HepG2 (cell line): Measurements from ENCODE around the gene PXMP4. TPM values are rescaled to one million over a fixed set of nuclear protein-coding genes. Genes with fewer than 3 reads are reported as not detected.

Source experiments
- ATAC-seq: fragments of 200-7000 bp; cut with Tn5 transposase; 3 replicates; pipeline ENCODE4 v1.9.1; 2020; ENCODE audit warnings: mild to moderate bottlenecking, moderate library complexity
- BruUV-seq: library from RNA; stranded (reverse); fragments of 400-500 nt; replicated peaks from 2 replicates; lab custom pipeline; 2021; lab: Mats Ljungman, UMichigan
- CTCF ChIA-PET: fragments of 300-600 bp; formaldehyde crosslinking; extraction: SDS; loops from one replicate; lab custom pipeline; 2021; ENCODE audit warnings: low total read pairs, inconsistent platforms, low intra/inter-chr PET ratio; lab: Yijun Ruan, JAX
- POLR2A ChIA-PET: fragments of 350-600 bp; sonication (Branson Sonifier 250); formaldehyde crosslinking; loops from one replicate; lab custom pipeline; 2020; ENCODE audit warnings: antibody characterized with exemption, inconsistent platforms; lab: Yijun Ruan, JAX
- DNase-seq: peaks from one replicate; pipeline ENCODE4 v3.0.0-alpha.2; 2015; ENCODE audit warnings: low spot score
- FAIRE-seq: peaks from 3 replicates; lab custom pipeline; 2011; peaks lifted over from hg19 to GRCh38; lab: Jason Lieb, UNC
- H2AFZ ChIP-seq: one replicate; pipeline ENCODE4 v1.6.1; 2011; ENCODE audit warnings: low read length, inconsistent platforms
- H3K27ac ChIP-seq: fragments of 300-600 bp; 3 replicates; pipeline ENCODE4 v1.8.0; 2011; ENCODE audit warnings: mixed run types, mild to moderate bottlenecking, mixed read lengths, low read length, inconsistent platforms; ENCODE audit not compliant: insufficient read depth; ENCODE audit errors: extremely low read length
- H3K27me3 ChIP-seq, 2 experiments: fragments of 200-600 bp in 1 of 2; 2 replicates in 1 of 2; 3 replicates in 1 of 2; pipeline versions ENCODE4 v1.6.0 to v1.8.0; 2011; ENCODE audit warnings: low read length in 2 of 2, mild to moderate bottlenecking in 2 of 2, moderate library complexity in 2 of 2, inconsistent platforms in 1 of 2; ENCODE audit not compliant: insufficient read depth in 2 of 2, control insufficient read depth in 1 of 2
- H3K36me3 ChIP-seq, 2 experiments: fragments of 200-600 bp in 1 of 2; replicated peaks in 1 of 2; 2 replicates in 1 of 2; 3 replicates in 1 of 2; pipeline versions ENCODE4 v1.5.1 to v1.8.0; 2011; ENCODE audit warnings: low read length in 2 of 2, inconsistent platforms in 1 of 2; ENCODE audit not compliant: insufficient read depth in 2 of 2, control insufficient read depth in 1 of 2
- H3K4me1 ChIP-seq: 2 replicates; pipeline ENCODE4 v1.5.1; 2012; ENCODE audit warnings: low read length, inconsistent platforms; ENCODE audit not compliant: insufficient read depth
- H3K4me2 ChIP-seq: 2 replicates; pipeline ENCODE4 v1.6.0; 2011; ENCODE audit warnings: low read depth, low read length, inconsistent platforms
- H3K4me3 ChIP-seq, 3 experiments: fragments of 200-600 bp in 1 of 3; sonication (generic), shearing (Covaris generic) in 1 of 3; replicated peaks in 1 of 3; 2 replicates each; pipeline ENCODE4 v1.5.1; 2011 to 2016; ENCODE audit warnings: low read length in 3 of 3, inconsistent platforms in 2 of 3, low read depth in 2 of 3, mild to moderate bottlenecking in 2 of 3, control low read depth in 1 of 3, mixed read lengths in 1 of 3; ENCODE audit not compliant: insufficient read depth in 1 of 3
- H3K79me2 ChIP-seq: one replicate; pipeline ENCODE4 v1.6.1; 2011; ENCODE audit warnings: low read length, inconsistent platforms; ENCODE audit not compliant: insufficient read depth
- H3K9ac ChIP-seq: 2 replicates; pipeline ENCODE4 v1.6.0; 2011; ENCODE audit warnings: mild to moderate bottlenecking, low read depth, low read length, inconsistent platforms; ENCODE audit not compliant: insufficient read depth
- H3K9me3 ChIP-seq: 2 replicates; pipeline ENCODE4 v1.5.1; 2012; ENCODE audit warnings: mild to moderate bottlenecking, low read length
- H4K20me1 ChIP-seq: 2 replicates; pipeline ENCODE4 v1.6.0; 2011; ENCODE audit warnings: inconsistent platforms, mild to moderate bottlenecking, low read length, moderate library complexity; ENCODE audit not compliant: insufficient read depth
- DNMT1 ChIP-seq: sonication (generic); formaldehyde crosslinking; IDR thresholded peaks from 2 replicates; pipeline ENCODE4 v1.5.1; 2020; ENCODE audit warnings: mild to moderate bottlenecking, missing genetic modification reagents
- FLYWCH1 ChIP-seq: sonication (generic); formaldehyde crosslinking; IDR thresholded peaks from 2 replicates; pipeline ENCODE4 v1.8.1; 2023; ENCODE audit warnings: mild to moderate bottlenecking, missing genetic modification reagents
- HOXA3 ChIP-seq: sonication (generic); formaldehyde crosslinking; IDR thresholded peaks from 2 replicates; pipeline ENCODE4 v1.5.0; 2020; ENCODE audit warnings: missing genetic modification reagents
- ZNF547 ChIP-seq: sonication (generic); formaldehyde crosslinking; IDR thresholded peaks from 2 replicates; pipeline ENCODE4 v1.5.1; 2020; ENCODE audit warnings: mild to moderate bottlenecking, missing genetic modification reagents
- ZNF766 ChIP-seq: sonication (generic); formaldehyde crosslinking; IDR thresholded peaks from 2 replicates; pipeline ENCODE4 v1.5.0; 2020; ENCODE audit warnings: missing genetic modification reagents, borderline replicate concordance
- WGBS: methylation state at CpG from one replicate; pipeline ENCODE4 v1.1.6; 2017; ENCODE audit warnings: low lambda C conversion rate; 5-methylcytosine and 5-hydroxymethylcytosine counted together
- in situ Hi-C: cut with HindIII; loops from 2 replicates; pipeline ENCODE4 v1.10.0; 2017; ENCODE audit warnings: low pct_unique_long_range_greater_than_20kb; ENCODE audit not compliant: extremely low pct_ligation_motif_present
- intact Hi-C: fragments of 100-400 bp; cut with micrococcal nuclease; formaldehyde crosslinking; loops from one replicate; pipeline ENCODE4 v1.10.0; 2022; ENCODE audit not compliant: unreplicated experiment
- polyA plus RNA-seq, 8 experiments: library from polyadenylated mRNA; depleted of rRNA in 3 of 8; stranded (reverse) in 7 of 8; unstranded in 1 of 8; fragments of >200 nt; fragmentation: Illumina TruSeq in 4 of 8; extraction: Trizol in 4 of 8; gene quantifications; 2 replicates each; pipeline versions ENCODE4 v1.2.1 to v1.2.3, GENCODE V29; 2011 to 2016; ENCODE audit warnings: low read depth in 4 of 8, missing spikeins in 1 of 8, mixed read lengths in 1 of 8; ENCODE audit not compliant: insufficient read depth in 1 of 8
- total RNA-seq, 5 experiments: library from RNA; depleted of rRNA; stranded (reverse); fragments of >200 nt; fragmentation: Illumina TruSeq; extraction: Trizol; gene quantifications; 2 replicates each; pipeline ENCODE4 v1.2.3, GENCODE V29; 2016; ENCODE audit warnings: low read depth in 1 of 5
- TF ChIP-seq, protein P1 (sequence below), 2 experiments: sonication (generic) in 1 of 2; formaldehyde crosslinking in 1 of 2; IDR thresholded peaks; 2 replicates each; pipeline versions ENCODE4 v1.4.0 to v1.6.1; 2016 to 2020; ENCODE audit warnings: borderline replicate concordance in 1 of 2, low read depth in 1 of 2, mild to moderate bottlenecking in 1 of 2, missing genetic modification reagents in 1 of 2
- TF ChIP-seq, protein P2 (sequence below): sonication (generic); formaldehyde crosslinking; IDR thresholded peaks from 2 replicates; pipeline ENCODE4 v1.5.1; 2020; ENCODE audit warnings: missing genetic modification reagents, mild to moderate bottlenecking, borderline replicate concordance
- TF ChIP-seq, protein P3 (sequence below): sonication (generic); formaldehyde crosslinking; IDR thresholded peaks from 2 replicates; pipeline ENCODE4 v1.5.1; 2020; ENCODE audit warnings: mild to moderate bottlenecking, moderate library complexity, missing genetic modification reagents
- TF ChIP-seq, protein P4 (sequence below): sonication (generic); formaldehyde crosslinking; IDR thresholded peaks from 2 replicates; pipeline ENCODE4 v1.4.0; 2020; ENCODE audit warnings: missing genetic modification reagents

The PXMP4 gene
- total and polyA plus RNA-seq, 2 of the 13 experiments (the other 11 are each of a cell fraction or from before 2014, with no cell fraction given): not detected

DNA sequence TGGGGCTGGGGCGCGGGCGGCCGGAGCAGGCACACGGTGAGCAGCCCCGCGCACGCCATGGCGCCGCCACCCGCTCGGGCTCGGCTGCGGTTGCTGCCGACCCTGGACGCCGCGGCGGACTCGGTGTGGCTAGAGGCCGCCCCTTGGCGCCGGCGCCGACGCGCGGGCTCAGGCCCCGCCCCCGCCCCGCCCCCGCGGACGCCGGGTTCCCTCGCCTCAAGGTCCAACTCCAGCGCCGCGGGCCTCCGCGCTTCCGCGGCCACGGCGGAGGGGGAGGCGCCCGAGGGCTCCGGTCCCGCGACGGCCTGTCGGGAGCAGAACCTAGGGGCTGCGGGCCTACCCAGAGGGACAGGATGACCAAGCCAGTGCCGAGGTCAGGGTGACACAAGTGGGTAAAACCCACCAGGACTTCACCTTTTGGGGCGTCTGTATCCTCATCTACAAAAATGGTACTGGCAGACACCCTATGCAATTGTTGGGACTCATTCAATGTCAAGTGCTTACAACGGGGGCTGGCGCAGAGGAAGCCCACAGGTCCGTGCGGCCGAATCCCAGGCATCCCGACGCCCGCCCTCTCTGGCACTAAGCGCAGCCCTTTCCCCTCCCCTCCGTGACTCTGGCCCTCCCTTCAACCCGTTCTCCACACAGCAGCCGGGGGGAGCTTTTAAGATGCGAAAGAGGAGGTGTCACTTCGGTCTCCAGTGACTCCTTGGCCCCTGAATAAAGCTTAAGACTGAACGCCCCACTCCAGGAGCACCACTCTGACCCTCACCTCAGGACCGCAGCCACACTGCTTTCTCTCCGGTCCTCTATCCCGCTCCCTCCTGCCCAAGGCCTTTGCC lies 45.6 kb downstream of the PXMP4 start, which contains the start of gene NECAB3:
Gene NECAB3 (minus strand): TSS at position 135 of the 842 bp plus-strand sequence. CDS start 76 bp downstream, at position 59.
- in situ Hi-C loops: no loop called here
- Histone ChIP-seq H3K4me3 (peak within 1 kb of the TSS; percentile 81 to 96 (median 96)), H4K20me1 (0 out of 2 replicates have a peak, but pooled peaks cover 3% of the 10 kb centered on the region), H2AFZ (peak within 1 kb of the TSS; percentile 75), H3K9ac (peak within 1 kb of the TSS; percentile 94), H3K4me1 (peaks cover 51% of the 10 kb centered on the region), H3K4me2 (peak within 1 kb of the TSS; percentile 93), H3K27ac (peak within 1 kb of the TSS; percentile 81), H3K79me2 (peaks cover 24% of the 10 kb centered on the region), H3K36me3 (peaks cover 7 to 49% of the 10 kb centered on the region in 2 experiments), H3K9me3 (no peaks in the 10 kb centered on the region), H3K27me3 (peaks cover 0 to 3% of the 10 kb centered on the region in 2 experiments; a peak in 1 of 5 replicates)
- POLR2A ChIA-PET: interaction anchor here (0.5 to 2.6 kb wide), 10 partner anchors 9 to 322 kb away, joined by 3 to 16 read pairs (median 5); partner anchors contain the start of genes ACTL10, SNTA1 and ZNF341
- DNase-seq (peak; percentile 82), FAIRE-seq (peak; percentile 28), ATAC-seq (peak; percentile 81)
- 4% methylated on average over 43 of the region's 73 CpGs for WGBS
- CTCF ChIA-PET: no interaction called here
- BruUV-seq: TSS peak; percentile 84
- intact Hi-C loops: loop anchor here (1.0 to 5.0 kb wide), 3 partner anchors 11 to 323 kb away; partner anchors contain the start of gene ZNF341
- TF ChIP-seq, protein P1, sequence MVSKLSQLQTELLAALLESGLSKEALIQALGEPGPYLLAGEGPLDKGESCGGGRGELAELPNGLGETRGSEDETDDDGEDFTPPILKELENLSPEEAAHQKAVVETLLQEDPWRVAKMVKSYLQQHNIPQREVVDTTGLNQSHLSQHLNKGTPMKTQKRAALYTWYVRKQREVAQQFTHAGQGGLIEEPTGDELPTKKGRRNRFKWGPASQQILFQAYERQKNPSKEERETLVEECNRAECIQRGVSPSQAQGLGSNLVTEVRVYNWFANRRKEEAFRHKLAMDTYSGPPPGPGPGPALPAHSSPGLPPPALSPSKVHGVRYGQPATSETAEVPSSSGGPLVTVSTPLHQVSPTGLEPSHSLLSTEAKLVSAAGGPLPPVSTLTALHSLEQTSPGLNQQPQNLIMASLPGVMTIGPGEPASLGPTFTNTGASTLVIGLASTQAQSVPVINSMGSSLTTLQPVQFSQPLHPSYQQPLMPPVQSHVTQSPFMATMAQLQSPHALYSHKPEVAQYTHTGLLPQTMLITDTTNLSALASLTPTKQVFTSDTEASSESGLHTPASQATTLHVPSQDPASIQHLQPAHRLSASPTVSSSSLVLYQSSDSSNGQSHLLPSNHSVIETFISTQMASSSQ (IDR thresholded peaks at IDR 0.05; ENCODE audit: low read depth): no peak
- TF ChIP-seq, protein P1 (CRISPR knock-in tag; IDR thresholded peaks at IDR 0.05; ENCODE audit: borderline replicate concordance): no peak; the same call in 1 of the 2 replicates
- TF ChIP-seq HOXA3 (CRISPR knock-in tag) (peak; percentile 91), FLYWCH1 (no peak), ZNF766 (CRISPR knock-in tag) (peak; percentile 80; the same call in 1 of the 2 replicates), DNMT1 (CRISPR knock-in tag) (0 out of 2 replicates have a peak, but pooled peaks have one; percentile 59), ZNF547 (CRISPR knock-in tag) (peak; percentile 91)
- TF ChIP-seq, protein P2, sequence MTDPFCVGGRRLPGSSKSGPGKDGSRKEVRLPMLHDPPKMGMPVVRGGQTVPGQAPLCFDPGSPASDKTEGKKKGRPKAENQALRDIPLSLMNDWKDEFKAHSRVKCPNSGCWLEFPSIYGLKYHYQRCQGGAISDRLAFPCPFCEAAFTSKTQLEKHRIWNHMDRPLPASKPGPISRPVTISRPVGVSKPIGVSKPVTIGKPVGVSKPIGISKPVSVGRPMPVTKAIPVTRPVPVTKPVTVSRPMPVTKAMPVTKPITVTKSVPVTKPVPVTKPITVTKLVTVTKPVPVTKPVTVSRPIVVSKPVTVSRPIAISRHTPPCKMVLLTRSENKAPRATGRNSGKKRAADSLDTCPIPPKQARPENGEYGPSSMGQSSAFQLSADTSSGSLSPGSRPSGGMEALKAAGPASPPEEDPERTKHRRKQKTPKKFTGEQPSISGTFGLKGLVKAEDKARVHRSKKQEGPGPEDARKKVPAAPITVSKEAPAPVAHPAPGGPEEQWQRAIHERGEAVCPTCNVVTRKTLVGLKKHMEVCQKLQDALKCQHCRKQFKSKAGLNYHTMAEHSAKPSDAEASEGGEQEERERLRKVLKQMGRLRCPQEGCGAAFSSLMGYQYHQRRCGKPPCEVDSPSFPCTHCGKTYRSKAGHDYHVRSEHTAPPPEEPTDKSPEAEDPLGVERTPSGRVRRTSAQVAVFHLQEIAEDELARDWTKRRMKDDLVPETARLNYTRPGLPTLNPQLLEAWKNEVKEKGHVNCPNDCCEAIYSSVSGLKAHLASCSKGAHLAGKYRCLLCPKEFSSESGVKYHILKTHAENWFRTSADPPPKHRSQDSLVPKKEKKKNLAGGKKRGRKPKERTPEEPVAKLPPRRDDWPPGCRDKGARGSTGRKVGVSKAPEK: peak; percentile 63; the same call in 1 of the 2 replicates
- TF ChIP-seq, protein P3, sequence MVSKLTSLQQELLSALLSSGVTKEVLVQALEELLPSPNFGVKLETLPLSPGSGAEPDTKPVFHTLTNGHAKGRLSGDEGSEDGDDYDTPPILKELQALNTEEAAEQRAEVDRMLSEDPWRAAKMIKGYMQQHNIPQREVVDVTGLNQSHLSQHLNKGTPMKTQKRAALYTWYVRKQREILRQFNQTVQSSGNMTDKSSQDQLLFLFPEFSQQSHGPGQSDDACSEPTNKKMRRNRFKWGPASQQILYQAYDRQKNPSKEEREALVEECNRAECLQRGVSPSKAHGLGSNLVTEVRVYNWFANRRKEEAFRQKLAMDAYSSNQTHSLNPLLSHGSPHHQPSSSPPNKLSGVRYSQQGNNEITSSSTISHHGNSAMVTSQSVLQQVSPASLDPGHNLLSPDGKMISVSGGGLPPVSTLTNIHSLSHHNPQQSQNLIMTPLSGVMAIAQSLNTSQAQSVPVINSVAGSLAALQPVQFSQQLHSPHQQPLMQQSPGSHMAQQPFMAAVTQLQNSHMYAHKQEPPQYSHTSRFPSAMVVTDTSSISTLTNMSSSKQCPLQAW (CRISPR knock-in tag): peak; percentile 49; the same call in 1 of the 2 replicates
- TF ChIP-seq, protein P4, sequence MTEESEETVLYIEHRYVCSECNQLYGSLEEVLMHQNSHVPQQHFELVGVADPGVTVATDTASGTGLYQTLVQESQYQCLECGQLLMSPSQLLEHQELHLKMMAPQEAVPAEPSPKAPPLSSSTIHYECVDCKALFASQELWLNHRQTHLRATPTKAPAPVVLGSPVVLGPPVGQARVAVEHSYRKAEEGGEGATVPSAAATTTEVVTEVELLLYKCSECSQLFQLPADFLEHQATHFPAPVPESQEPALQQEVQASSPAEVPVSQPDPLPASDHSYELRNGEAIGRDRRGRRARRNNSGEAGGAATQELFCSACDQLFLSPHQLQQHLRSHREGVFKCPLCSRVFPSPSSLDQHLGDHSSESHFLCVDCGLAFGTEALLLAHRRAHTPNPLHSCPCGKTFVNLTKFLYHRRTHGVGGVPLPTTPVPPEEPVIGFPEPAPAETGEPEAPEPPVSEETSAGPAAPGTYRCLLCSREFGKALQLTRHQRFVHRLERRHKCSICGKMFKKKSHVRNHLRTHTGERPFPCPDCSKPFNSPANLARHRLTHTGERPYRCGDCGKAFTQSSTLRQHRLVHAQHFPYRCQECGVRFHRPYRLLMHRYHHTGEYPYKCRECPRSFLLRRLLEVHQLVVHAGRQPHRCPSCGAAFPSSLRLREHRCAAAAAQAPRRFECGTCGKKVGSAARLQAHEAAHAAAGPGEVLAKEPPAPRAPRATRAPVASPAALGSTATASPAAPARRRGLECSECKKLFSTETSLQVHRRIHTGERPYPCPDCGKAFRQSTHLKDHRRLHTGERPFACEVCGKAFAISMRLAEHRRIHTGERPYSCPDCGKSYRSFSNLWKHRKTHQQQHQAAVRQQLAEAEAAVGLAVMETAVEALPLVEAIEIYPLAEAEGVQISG (CRISPR knock-in tag): peak; percentile 89
